Measurements from ENCODE around the gene ABCC1.

ABCC1 gene

GRCh38 chr16:16111639-16112038, 162.2 kb downstream of the ABCC1 start:
- DNase-seq (ENCODE audit: low spot score), result no peak

- DNase-seq (ENCODE audit: low spot score), result no peak
Observed at GRCh38 chr16:16112450-16113053, 163.1 kb downstream of the ABCC1 start.

- DNase-seq (ENCODE audit: low spot score), result no peak
Observed at GRCh38 chr16:16113076-16113475, 163.7 kb downstream of the ABCC1 start.

GRCh38 chr16:16116841-16117240, 167.4 kb downstream of the ABCC1 start:
- no peak for DNase-seq (ENCODE audit: low spot score)

- no peak for DNase-seq (ENCODE audit: low spot score)
Observed at GRCh38 chr16:16118337-16118736, 168.9 kb downstream of the ABCC1 start.

- no peak for DNase-seq (ENCODE audit: low spot score)
Observed at GRCh38 chr16:16120044-16120381, 170.6 kb downstream of the ABCC1 start.

- no peak for DNase-seq (ENCODE audit: low spot score)
Observed at GRCh38 chr16:16120382-16121184, 171.2 kb downstream of the ABCC1 start.

GRCh38 chr16:16121185-16121727, 171.8 kb downstream of the ABCC1 start:
- no peak for DNase-seq (ENCODE audit: low spot score)

GRCh38 chr16:16122264-16122663, 172.8 kb downstream of the ABCC1 start:
- no peak for DNase-seq (ENCODE audit: low spot score)

GRCh38 chr16:16124438-16124837, 175.0 kb downstream of the ABCC1 start:
- DNase-seq (ENCODE audit: low spot score), result no peak

GRCh38 chr16:16124974-16125373, 175.6 kb downstream of the ABCC1 start:
- DNase-seq (ENCODE audit: low spot score), result no peak

- no peak for DNase-seq (ENCODE audit: low spot score)
Observed at GRCh38 chr16:16126896-16127295, 177.5 kb downstream of the ABCC1 start.

- peak; percentile 82 for DNase-seq (ENCODE audit: low spot score)
Observed at GRCh38 chr16:16127469-16128116, 178.2 kb downstream of the ABCC1 start.

GRCh38 chr16:16131204-16131603, 181.8 kb downstream of the ABCC1 start:
- no peak for DNase-seq (ENCODE audit: low spot score)

- no peak for DNase-seq (ENCODE audit: low spot score)
Observed at GRCh38 chr16:16131659-16132058, 182.2 kb downstream of the ABCC1 start.

- DNase-seq (ENCODE audit: low spot score), result no peak
Observed at GRCh38 chr16:16133943-16134604, 184.7 kb downstream of the ABCC1 start.

GRCh38 chr16:16136588-16136987, 187.2 kb downstream of the ABCC1 start:
- DNase-seq (ENCODE audit: low spot score), result no peak

- DNase-seq (ENCODE audit: low spot score), result no peak
Observed at GRCh38 chr16:16137110-16137509, 187.7 kb downstream of the ABCC1 start.

GRCh38 chr16:16138034-16138635, 188.7 kb downstream of the ABCC1 start:
- DNase-seq (ENCODE audit: low spot score), result no peak

- DNase-seq (ENCODE audit: low spot score), result no peak
Observed at GRCh38 chr16:16139061-16139460, 189.6 kb downstream of the ABCC1 start.

- no peak for DNase-seq (ENCODE audit: low spot score)
Observed at GRCh38 chr16:16139806-16140205, 190.4 kb downstream of the ABCC1 start.

- DNase-seq (ENCODE audit: low spot score), result no peak
Observed at GRCh38 chr16:16140537-16140936, 191.1 kb downstream of the ABCC1 start.

Data from germinal center (tissue), 1 donor.